ENCODE measurements around the gene NTN3. TPM values are rescaled to one million over a fixed set of nuclear protein-coding genes. Genes with fewer than 3 reads are reported as not detected.
A peak's percentile ranks its signal among the peaks of the same experiment; 100 is the strongest.

The NTN3 gene
- total and polyA plus RNA-seq, 2 of the 4 experiments (the other 2 are of a cell fraction) = 0.18 to 0.38 TPM

DNA sequence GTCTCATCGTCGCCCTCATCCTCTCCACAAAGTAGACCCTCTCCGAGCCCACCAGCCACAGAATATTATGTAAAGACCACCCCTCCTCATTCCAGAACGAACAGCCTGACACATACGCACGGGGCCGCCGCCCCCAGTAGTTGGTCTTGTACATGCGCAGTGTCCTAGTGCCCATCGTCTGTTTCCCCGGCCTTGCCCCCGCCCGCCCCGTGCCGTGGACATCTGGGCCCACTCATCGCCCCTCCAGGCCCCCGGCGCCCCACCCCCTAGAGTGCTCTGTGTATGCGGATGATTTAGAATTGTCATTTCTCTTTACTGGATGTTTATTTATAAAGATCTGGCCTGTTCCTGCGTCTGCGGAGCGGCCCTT lies 48.6 kb downstream of the NTN3 start:
- Histone ChIP-seq H2BK5ac (ENCODE audit: low read depth, low read length, poor library complexity, severe bottlenecking) (peak overlapping the region; percentile 11), H2BK120ac (ENCODE audit: low read depth, low read length) (peak overlapping the region; percentile 58; the same call in 1 of the 2 replicates), H3K4me3 (ENCODE audit: insufficient read depth, low read depth, low read length) (no peak overlapping the region), H3K4ac (ENCODE audit: low read depth, low read length) (peak overlapping the region; percentile 69; the same call in 1 of the 2 replicates), H3K9me1 (ENCODE audit: insufficient read depth, low read length) (peaks cover 19% of the 10 kb centered on the region), H4K91ac (ENCODE audit: insufficient read depth, low read depth, low read length) (peak overlapping the region; percentile 47; the same call in 1 of the 2 replicates), H4K20me1 (ENCODE audit: insufficient read depth, low read length) (peaks cover 54% of the 10 kb centered on the region), H3K36me3 (ENCODE audit: control insufficient read depth, insufficient read depth, low read length) (peaks cover 21% of the 10 kb centered on the region), H2AK5ac (ENCODE audit: low read depth, low read length) (peak overlapping the region; percentile 95), H2BK20ac (ENCODE audit: low read depth, low read length) (no peak overlapping the region), H3K27me3 (ENCODE audit: control insufficient read depth, insufficient read depth, low read length) (no peaks in the 10 kb centered on the region), H3K79me1 (ENCODE audit: low read depth in 1 of 2, low read length in 2 of 2) (peaks cover 18 to 69% of the 10 kb centered on the region in 2 experiments), H4K5ac (ENCODE audit: low read depth, low read length) (no peak overlapping the region), H2AFZ (replicated peaks; ENCODE audit: low read length, poor library complexity) (peak overlapping the region; percentile 99), H3K14ac (replicated peaks; ENCODE audit: low read depth, low read length) (peak overlapping the region; percentile 73), H3K56ac (ENCODE audit: extremely low read depth, insufficient read depth, low read length) (peak overlapping the region; percentile 59), H3K18ac (ENCODE audit: low read depth, low read length) (no peak overlapping the region), H3K27ac (ENCODE audit: insufficient read depth, low read length) (peak overlapping the region; percentile 62), H3K9me3 (ENCODE audit: control insufficient read depth, insufficient read depth, low read length) (no peaks in the 10 kb centered on the region), H3K4me2 (ENCODE audit: low read depth, low read length) (peak overlapping the region; percentile 67), H2AK9ac (replicated peaks; ENCODE audit: low read depth, low read length, poor library complexity) (peak overlapping the region; percentile 79), H3K4me1 (ENCODE audit: control insufficient read depth, insufficient read depth, low read length) (peaks cover 13% of the 10 kb centered on the region), H2BK15ac (ENCODE audit: low read depth, low read length) (no peak overlapping the region; the same call in 2 of the 3 replicates), H4K8ac (ENCODE audit: low read depth in 2 of 2, low read length in 2 of 2) (peak overlapping the region; percentile 73 to 91; a peak in 2 of 4 replicates), H3K9ac (ENCODE audit: low read depth, low read length) (peak overlapping the region; percentile 26), H3K23ac (ENCODE audit: low read depth, low read length) (peak overlapping the region; percentile 56; the same call in 1 of the 2 replicates)
- 10% methylated on average over 6 of the region's 22 CpGs; no CpG with 5 or more reads in 1 of the 2 experiments for WGBS, 2 experiments (ENCODE audit: extremely low coverage in 2 of 2, insufficient read length in 1 of 2)
- ATAC-seq (ENCODE audit: low read depth) = no peak
- DNase-seq = no peak
- dilution Hi-C loops (cut with HindIII; ENCODE audit: low sequenced_read_pairs, unreplicated experiment) = no loop called here
- in situ Hi-C loops (cut with MboI; ENCODE audit: low sequenced_read_pairs) = no loop called here
- no peak for TF ChIP-seq FOS (IDR thresholded peaks at IDR 0.05; ENCODE audit: low read depth, low read length)
- BruUV-seq (replicated peaks) = no TSS peak
- intact Hi-C loops (cut with micrococcal nuclease) = no loop called here
- ChIA-PET POLR2A (ENCODE audit: unreplicated experiment) (interaction anchor here (1.0 kb wide), 1 partner anchor 10 kb away, joined by 3 read pairs; no protein-coding TSS in a partner anchor), CTCF (interaction anchor here (0.6 kb wide), 1 partner anchor 1821 kb away, joined by 6 read pairs; no protein-coding TSS in a partner anchor)

Measured in IMR-90 (cell line).